H9 (cell line): ENCODE measurements around the gene PAMR1. TPM values are rescaled to one million over a fixed set of nuclear protein-coding genes. Genes with fewer than 3 reads are reported as not detected.

ENCODE experiments used
- DNase-seq: peaks from one replicate; pipeline ENCODE4 v3.0.0-alpha.2; 2017
- H2AFZ ChIP-seq: one replicate; pipeline ENCODE4 v1.6.1; 2013; ENCODE audit warnings: mild to moderate bottlenecking, low read length, control low read depth, moderate library complexity
- H2AK5ac ChIP-seq: 2 replicates; pipeline ENCODE4 v1.6.1; 2013; ENCODE audit warnings: low read length, control low read depth, mixed read lengths; ENCODE audit not compliant: insufficient read length
- H2BK120ac ChIP-seq: one replicate; pipeline ENCODE4 v1.6.1; 2013; ENCODE audit warnings: low read depth, mild to moderate bottlenecking, low read length, control low read depth, inconsistent platforms; ENCODE audit not compliant: poor library complexity, severe bottlenecking
- H2BK12ac ChIP-seq: 2 replicates; pipeline ENCODE4 v1.6.1; 2013; ENCODE audit warnings: low read length, control low read depth, mixed read lengths, low read depth; ENCODE audit not compliant: insufficient read length
- H2BK15ac ChIP-seq: 2 replicates; pipeline ENCODE4 v1.6.1; 2013; ENCODE audit warnings: low read depth, low read length, control low read depth
- H2BK20ac ChIP-seq: one replicate; pipeline ENCODE4 v1.6.1; 2013; ENCODE audit warnings: low read depth, mild to moderate bottlenecking, low read length, control low read depth, inconsistent platforms; ENCODE audit not compliant: poor library complexity, severe bottlenecking
- H2BK5ac ChIP-seq: 2 replicates; pipeline ENCODE4 v1.6.1; 2013; ENCODE audit warnings: low read length, control low read depth, mixed read lengths; ENCODE audit not compliant: insufficient read length
- H3K14ac ChIP-seq: 2 replicates; pipeline ENCODE4 v1.6.1; 2013; ENCODE audit warnings: low read length, control low read depth; ENCODE audit not compliant: insufficient read depth
- H3K18ac ChIP-seq: 2 replicates; pipeline ENCODE4 v1.6.1; 2013; ENCODE audit warnings: low read depth, mild to moderate bottlenecking, mixed read lengths, low read length, control low read depth; ENCODE audit not compliant: insufficient read length
- H3K23ac ChIP-seq: 2 replicates; pipeline ENCODE4 v1.6.1; 2013; ENCODE audit warnings: low read length, control low read depth, mixed read lengths, low read depth; ENCODE audit not compliant: insufficient read length
- H3K23me2 ChIP-seq: 2 replicates; pipeline ENCODE4 v1.6.1; 2013; ENCODE audit warnings: low read depth, mild to moderate bottlenecking, mixed read lengths, low read length, control low read depth; ENCODE audit not compliant: insufficient read length, poor library complexity, severe bottlenecking
- H3K27ac ChIP-seq: 2 replicates; pipeline ENCODE4 v1.5.1; 2013; ENCODE audit warnings: low read length, control low read depth, mixed read lengths, low read depth; ENCODE audit not compliant: insufficient read length
- H3K27me3 ChIP-seq: 2 replicates; pipeline ENCODE4 v1.6.1; 2013; ENCODE audit warnings: low read length, control low read depth, inconsistent platforms; ENCODE audit not compliant: insufficient read depth
- H3K4ac ChIP-seq: 2 replicates; pipeline ENCODE4 v1.6.1; 2013; ENCODE audit warnings: low read depth, mild to moderate bottlenecking, control low read depth, inconsistent platforms, low read length, moderate library complexity
- H3K4me1 ChIP-seq: 2 replicates; pipeline ENCODE4 v1.6.1; 2013; ENCODE audit warnings: low read length, control low read depth, inconsistent platforms; ENCODE audit not compliant: insufficient read depth
- H3K4me2 ChIP-seq: 2 replicates; pipeline ENCODE4 v1.6.1; 2013; ENCODE audit warnings: low read length, control low read depth, mixed read lengths; ENCODE audit not compliant: insufficient read length, insufficient read depth
- H3K56ac ChIP-seq: 2 replicates; pipeline ENCODE4 v1.6.1; 2013; ENCODE audit warnings: low read depth, mild to moderate bottlenecking, mixed read lengths, low read length, control low read depth; ENCODE audit not compliant: insufficient read length
- H3K79me1 ChIP-seq: 2 replicates; pipeline ENCODE4 v1.6.1; 2013; ENCODE audit warnings: low read depth, mild to moderate bottlenecking, moderate library complexity, low read length, control low read depth, inconsistent platforms; ENCODE audit not compliant: insufficient read depth, poor library complexity, severe bottlenecking
- H3K79me2 ChIP-seq: 2 replicates; pipeline ENCODE4 v1.6.1; 2013; ENCODE audit warnings: low read length, control low read depth, inconsistent platforms; ENCODE audit not compliant: insufficient read depth
- H3K9ac ChIP-seq: 2 replicates; pipeline ENCODE4 v1.6.1; 2013; ENCODE audit warnings: low read length, control low read depth, mixed read lengths; ENCODE audit not compliant: insufficient read length; ENCODE audit errors: extremely low read depth
- H3K9me3 ChIP-seq: one replicate; pipeline ENCODE4 v1.6.1; 2013; ENCODE audit warnings: low read depth, low read length, inconsistent platforms; ENCODE audit not compliant: control insufficient read depth
- H3T11ph ChIP-seq: one replicate; pipeline ENCODE4 v1.6.1; 2013; ENCODE audit warnings: mild to moderate bottlenecking, low read length, control low read depth, inconsistent platforms
- H4K20me1 ChIP-seq: one replicate; pipeline ENCODE4 v1.6.1; 2013; ENCODE audit not compliant: control insufficient read depth, insufficient read length, insufficient read depth
- H4K5ac ChIP-seq: 2 replicates; pipeline ENCODE4 v1.6.1; 2013; ENCODE audit warnings: low read depth, mild to moderate bottlenecking, mixed read lengths, low read length, control low read depth; ENCODE audit not compliant: insufficient read length
- H4K8ac ChIP-seq: replicated peaks from 2 replicates; pipeline ENCODE4 v1.6.1; 2013; ENCODE audit warnings: low read length, control low read depth, mixed read lengths, low read depth; ENCODE audit not compliant: insufficient read length
- H4K91ac ChIP-seq: 2 replicates; pipeline ENCODE4 v1.6.1; 2013; ENCODE audit warnings: low read depth, mild to moderate bottlenecking, moderate library complexity, mixed read lengths, low read length, control low read depth; ENCODE audit not compliant: insufficient read length
- H3K27ac Mint-ChIP-seq, 3 experiments: 2 replicates in 2 of 3; 3 replicates in 1 of 3; pipeline ENCODE4 v1.8.0; 2020 to 2021; ENCODE audit warnings: mixed read lengths in 3 of 3, mild to moderate bottlenecking in 1 of 3, moderate library complexity in 1 of 3
- H3K27me3 Mint-ChIP-seq: 2 replicates; pipeline ENCODE4 v1.8.0; 2021; ENCODE audit warnings: low read depth, mild to moderate bottlenecking, moderate library complexity, mixed read lengths
- H3K36me3 Mint-ChIP-seq, 3 experiments: 2 replicates in 2 of 3; 3 replicates in 1 of 3; pipeline ENCODE4 v1.8.0; 2020 to 2021; ENCODE audit warnings: low read depth in 3 of 3, mixed read lengths in 3 of 3; ENCODE audit not compliant: insufficient read depth in 1 of 3
- H3K4me1 Mint-ChIP-seq, 2 experiments: 2 replicates each; pipeline ENCODE4 v1.8.0; 2020; ENCODE audit warnings: mixed read lengths in 2 of 2
- H3K4me3 Mint-ChIP-seq, 2 experiments: 2 replicates in 1 of 2; 3 replicates in 1 of 2; pipeline ENCODE4 v1.8.0; 2020 to 2021; ENCODE audit warnings: mild to moderate bottlenecking in 2 of 2, mixed read lengths in 2 of 2, moderate library complexity in 1 of 2
- H3K9me3 Mint-ChIP-seq, 2 experiments: 2 replicates in 1 of 2; 3 replicates in 1 of 2; pipeline ENCODE4 v1.8.0; 2020; ENCODE audit warnings: mild to moderate bottlenecking in 2 of 2, mixed read lengths in 2 of 2, moderate library complexity in 1 of 2
- WGBS: extraction: QIAGEN DNeasy Blood & Tissue Kit; methylation state at CpG from one replicate; pipeline ENCODE4 v1.1.7; 2013; ENCODE audit warnings: missing lambda C conversion rate, low lambda C conversion rate, mixed read lengths; ENCODE audit not compliant: insufficient read length; ENCODE audit errors: extremely low coverage; 5-methylcytosine and 5-hydroxymethylcytosine counted together
- total RNA-seq: library from RNA; stranded (reverse); gene quantifications from 2 replicates; pipeline ENCODE4 v1.2.1, GENCODE V29; 2021
- TF ChIP-seq, protein P1 (sequence below): fragments of 200-600 bp; sonication (generic); conservative IDR thresholded peaks from 3 replicates; pipeline ENCODE4 v1.8.0; 2021; ENCODE audit warnings: antibody characterized with exemption, mild to moderate bottlenecking

Gene PAMR1
- total RNA-seq, 1 experiment from 2014 or later: 2.4 TPM

DNA sequence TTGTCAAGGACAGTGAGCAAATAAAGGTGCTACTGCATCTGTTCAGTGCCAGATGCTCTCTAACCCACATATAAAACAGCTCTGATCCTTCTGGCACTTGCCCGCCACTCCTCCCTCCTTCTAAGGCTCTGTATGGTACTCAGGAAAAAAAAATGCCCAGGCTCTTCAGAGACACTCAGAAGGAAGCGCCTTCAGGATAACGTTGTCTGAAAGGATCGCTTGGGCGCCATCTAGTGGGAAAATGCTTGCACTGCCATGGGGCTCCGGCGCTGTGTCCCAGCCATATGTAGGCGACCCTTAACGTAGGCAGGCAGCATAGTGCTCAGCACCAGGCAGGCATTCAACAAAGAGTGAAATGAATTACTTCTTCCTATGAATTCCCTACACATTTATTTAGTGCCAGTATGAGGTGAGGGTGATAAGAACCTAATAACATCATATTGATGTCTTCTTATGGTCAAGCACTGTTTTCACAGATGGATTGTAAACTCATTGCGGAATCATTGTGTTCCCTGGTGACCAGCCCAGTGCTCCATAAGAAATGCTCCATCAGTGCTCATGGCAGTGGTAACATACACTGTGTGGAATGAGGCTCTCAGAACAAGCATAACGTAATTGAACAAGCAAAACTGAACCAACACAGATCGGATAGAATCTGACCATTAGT, 39.6 kb downstream of the PAMR1 start:
- Histone ChIP-seq H2AK5ac (no peak overlapping the region), H3K27me3 (no peaks in the 10 kb centered on the region; the same call in 1 of the 2 replicates), H2BK12ac (no peak overlapping the region), H3K9me3 (no peaks in the 10 kb centered on the region), H2BK15ac (no peak overlapping the region), H2BK120ac (no peak overlapping the region), H3K23me2 (no peaks in the 10 kb centered on the region), H3K4me1 (no peaks in the 10 kb centered on the region), H3K4me2 (no peak overlapping the region), H3K23ac (no peak overlapping the region), H2BK20ac (no peak overlapping the region), H4K5ac (no peak overlapping the region), H3K56ac (no peak overlapping the region), H4K8ac (no peak overlapping the region), H3K27ac (no peak overlapping the region), H2BK5ac (no peak overlapping the region), H3K18ac (no peak overlapping the region), H3K14ac (no peak overlapping the region), H4K20me1 (no peaks in the 10 kb centered on the region), H2AFZ (no peak overlapping the region), H3K9ac (no peak overlapping the region), H3K4ac (no peak overlapping the region), H3T11ph (no peak overlapping the region), H3K79me1 (no peaks in the 10 kb centered on the region), H3K79me2 (no peaks in the 10 kb centered on the region), H4K91ac (no peak overlapping the region)
- DNase-seq: peak; percentile 89
- TF ChIP-seq, protein P1, sequence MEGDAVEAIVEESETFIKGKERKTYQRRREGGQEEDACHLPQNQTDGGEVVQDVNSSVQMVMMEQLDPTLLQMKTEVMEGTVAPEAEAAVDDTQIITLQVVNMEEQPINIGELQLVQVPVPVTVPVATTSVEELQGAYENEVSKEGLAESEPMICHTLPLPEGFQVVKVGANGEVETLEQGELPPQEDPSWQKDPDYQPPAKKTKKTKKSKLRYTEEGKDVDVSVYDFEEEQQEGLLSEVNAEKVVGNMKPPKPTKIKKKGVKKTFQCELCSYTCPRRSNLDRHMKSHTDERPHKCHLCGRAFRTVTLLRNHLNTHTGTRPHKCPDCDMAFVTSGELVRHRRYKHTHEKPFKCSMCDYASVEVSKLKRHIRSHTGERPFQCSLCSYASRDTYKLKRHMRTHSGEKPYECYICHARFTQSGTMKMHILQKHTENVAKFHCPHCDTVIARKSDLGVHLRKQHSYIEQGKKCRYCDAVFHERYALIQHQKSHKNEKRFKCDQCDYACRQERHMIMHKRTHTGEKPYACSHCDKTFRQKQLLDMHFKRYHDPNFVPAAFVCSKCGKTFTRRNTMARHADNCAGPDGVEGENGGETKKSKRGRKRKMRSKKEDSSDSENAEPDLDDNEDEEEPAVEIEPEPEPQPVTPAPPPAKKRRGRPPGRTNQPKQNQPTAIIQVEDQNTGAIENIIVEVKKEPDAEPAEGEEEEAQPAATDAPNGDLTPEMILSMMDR: peak; percentile 95
- H3K4me1 Mint-ChIP-seq: no peaks in the 10 kb centered on the region; a peak in 1 of 4 replicates
- no peak overlapping the region for H3K27ac Mint-ChIP-seq
- peaks cover 6 to 25% (median 7%) of the 10 kb centered on the region in 3 experiments; a peak in 6 of 7 replicates for H3K36me3 Mint-ChIP-seq
- peaks cover 23% of the 10 kb centered on the region for H3K27me3 Mint-ChIP-seq
- no peak overlapping the region for H3K4me3 Mint-ChIP-seq
- no CpG with 5 or more reads among the region's 12 CpGs for WGBS
- H3K9me3 Mint-ChIP-seq: peaks cover 19 to 20% of the 10 kb centered on the region in 2 experiments
